HepG2 (cell line): ENCODE measurements around the gene TARDBP. TPM values are rescaled to one million over a fixed set of nuclear protein-coding genes. Genes with fewer than 3 reads are reported as not detected.

Experiments used
- ARNT2 ChIP-seq: sonication (generic); formaldehyde crosslinking; IDR thresholded peaks from 2 replicates; pipeline ENCODE4 v1.8.0; 2022; ENCODE audit warnings: mild to moderate bottlenecking, low read depth, missing genetic modification reagents, moderate library complexity
- CHD2 ChIP-seq: IDR thresholded peaks from 2 replicates; pipeline ENCODE4 v1.6.1; 2011; ENCODE audit warnings: low read depth, low read length, improper control_type of control experiment
- GATAD1 ChIP-seq: IDR thresholded peaks from 2 replicates; pipeline ENCODE4 v1.6.1; 2016; ENCODE audit warnings: missing genetic modification reagents, missing compliant biosample characterization
- HDAC1 ChIP-seq: sonication (generic); formaldehyde crosslinking; IDR thresholded peaks from 2 replicates; pipeline ENCODE4 v1.5.1; 2020; ENCODE audit warnings: mild to moderate bottlenecking, missing genetic modification reagents
- HOXA5 ChIP-seq: sonication (generic); formaldehyde crosslinking; IDR thresholded peaks from 2 replicates; pipeline ENCODE4 v1.4.0; 2020; ENCODE audit warnings: missing genetic modification reagents
- JUND ChIP-seq: sonication (generic); formaldehyde crosslinking; IDR thresholded peaks from 2 replicates; pipeline ENCODE4 v1.8.0; 2022; ENCODE audit warnings: mild to moderate bottlenecking, missing genetic modification reagents
- MXD4 ChIP-seq: IDR thresholded peaks from 2 replicates; pipeline ENCODE4 v1.6.1; 2016; ENCODE audit warnings: mild to moderate bottlenecking, missing biosample characterization, missing genetic modification reagents
- NFAT5 ChIP-seq: sonication (generic); formaldehyde crosslinking; IDR thresholded peaks from 2 replicates; pipeline ENCODE4 v1.4.0; 2020; ENCODE audit warnings: missing genetic modification reagents
- POLR2AphosphoS5 ChIP-seq: IDR thresholded peaks from 2 replicates; pipeline ENCODE4 v1.6.1; 2012; ENCODE audit warnings: low read depth, low read length
- SMAD3 ChIP-seq: sonication (generic); formaldehyde crosslinking; IDR thresholded peaks from 2 replicates; pipeline ENCODE4 v1.4.0; 2020; ENCODE audit warnings: missing genetic modification reagents
- SP2 ChIP-seq: sonication (generic); formaldehyde crosslinking; IDR thresholded peaks from 2 replicates; pipeline ENCODE4 v1.5.1; 2020; ENCODE audit warnings: mild to moderate bottlenecking, missing genetic modification reagents
- WIZ ChIP-seq: sonication (generic); formaldehyde crosslinking; IDR thresholded peaks from 2 replicates; pipeline ENCODE4 v1.5.1; 2020; ENCODE audit warnings: mild to moderate bottlenecking, missing genetic modification reagents
- ZBTB7B ChIP-seq: sonication (generic); formaldehyde crosslinking; IDR thresholded peaks from 2 replicates; pipeline ENCODE4 v1.4.0; 2020; ENCODE audit warnings: missing genetic modification reagents
- ZFP36 ChIP-seq: fragments of 150-350 bp; IDR thresholded peaks from 2 replicates; pipeline ENCODE4 v1.6.1; 2018; ENCODE audit warnings: borderline replicate concordance, low read length, low read depth; ENCODE audit not compliant: partially characterized antibody
- ZMYM4 ChIP-seq: sonication (generic); formaldehyde crosslinking; IDR thresholded peaks from 2 replicates; pipeline ENCODE4 v1.8.1; 2023; ENCODE audit warnings: mild to moderate bottlenecking, missing genetic modification reagents
- ZNF451 ChIP-seq: sonication (generic); formaldehyde crosslinking; IDR thresholded peaks from 2 replicates; pipeline ENCODE4 v1.5.0; 2020; ENCODE audit warnings: mild to moderate bottlenecking, missing genetic modification reagents
- ZNF547 ChIP-seq: sonication (generic); formaldehyde crosslinking; IDR thresholded peaks from 2 replicates; pipeline ENCODE4 v1.5.1; 2020; ENCODE audit warnings: mild to moderate bottlenecking, missing genetic modification reagents
- ZNF713 ChIP-seq: sonication (generic); formaldehyde crosslinking; IDR thresholded peaks from 2 replicates; pipeline ENCODE4 v1.4.0; 2020; ENCODE audit warnings: mild to moderate bottlenecking, missing genetic modification reagents
- ZNF740 ChIP-seq: sonication (generic); formaldehyde crosslinking; IDR thresholded peaks from 2 replicates; pipeline ENCODE4 v1.4.0; 2020; ENCODE audit warnings: missing genetic modification reagents
- ZNF761 ChIP-seq: sonication (generic); formaldehyde crosslinking; conservative IDR thresholded peaks from 2 replicates; pipeline ENCODE4 v1.4.0; 2020; ENCODE audit warnings: mild to moderate bottlenecking, missing genetic modification reagents
- ZNF766 ChIP-seq: sonication (generic); formaldehyde crosslinking; IDR thresholded peaks from 2 replicates; pipeline ENCODE4 v1.5.0; 2020; ENCODE audit warnings: missing genetic modification reagents, borderline replicate concordance
- ZNF777 ChIP-seq: sonication (generic); formaldehyde crosslinking; IDR thresholded peaks from 2 replicates; pipeline ENCODE4 v1.4.0; 2020; ENCODE audit warnings: missing genetic modification reagents
- polyA plus RNA-seq, 8 experiments: library from polyadenylated mRNA; depleted of rRNA in 3 of 8; stranded (reverse) in 7 of 8; unstranded in 1 of 8; fragments of >200 nt; fragmentation: Illumina TruSeq in 4 of 8; extraction: Trizol in 4 of 8; gene quantifications; 2 replicates each; pipeline versions ENCODE4 v1.2.1 to v1.2.3, GENCODE V29; 2011 to 2016; ENCODE audit warnings: low read depth in 4 of 8, missing spikeins in 1 of 8, mixed read lengths in 1 of 8; ENCODE audit not compliant: insufficient read depth in 1 of 8
- total RNA-seq, 5 experiments: library from RNA; depleted of rRNA; stranded (reverse); fragments of >200 nt; fragmentation: Illumina TruSeq; extraction: Trizol; gene quantifications; 2 replicates each; pipeline ENCODE4 v1.2.3, GENCODE V29; 2016; ENCODE audit warnings: low read depth in 1 of 5
- TF ChIP-seq, protein P1 (sequence below): sonication (generic); formaldehyde crosslinking; IDR thresholded peaks from 2 replicates; pipeline ENCODE4 v1.5.0; 2020; ENCODE audit warnings: missing genetic modification reagents, mild to moderate bottlenecking, borderline replicate concordance
- TF ChIP-seq, protein P2 (sequence below): IDR thresholded peaks from 2 replicates; pipeline ENCODE4 v1.6.1; 2016; ENCODE audit warnings: low read depth, borderline replicate concordance

Gene TARDBP
- total and polyA plus RNA-seq, 2 of the 13 experiments (the other 11 are each of a cell fraction or from before 2014, with no cell fraction given): 62.4 to 93.0 TPM

- TF ChIP-seq, protein P1, sequence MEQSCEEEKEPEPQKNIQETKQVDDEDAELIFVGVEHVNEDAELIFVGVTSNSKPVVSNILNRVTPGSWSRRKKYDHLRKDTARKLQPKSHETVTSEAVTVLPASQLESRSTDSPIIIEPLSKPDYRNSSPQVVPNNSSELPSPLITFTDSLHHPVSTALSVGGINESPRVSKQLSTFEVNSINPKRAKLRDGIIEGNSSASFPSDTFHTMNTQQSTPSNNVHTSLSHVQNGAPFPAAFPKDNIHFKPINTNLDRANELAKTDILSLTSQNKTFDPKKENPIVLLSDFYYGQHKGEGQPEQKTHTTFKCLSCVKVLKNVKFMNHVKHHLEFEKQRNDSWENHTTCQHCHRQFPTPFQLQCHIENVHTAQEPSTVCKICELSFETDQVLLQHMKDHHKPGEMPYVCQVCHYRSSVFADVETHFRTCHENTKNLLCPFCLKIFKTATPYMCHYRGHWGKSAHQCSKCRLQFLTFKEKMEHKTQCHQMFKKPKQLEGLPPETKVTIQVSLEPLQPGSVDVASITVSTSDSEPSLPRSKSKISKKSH: 0 out of 2 replicates have a peak, but pooled peaks have one; percentile 16
- TF ChIP-seq CHD2 (0 out of 2 replicates have a peak, but pooled peaks have one; percentile 18), JUND (CRISPR knock-in tag) (0 out of 2 replicates have a peak, but pooled peaks have one; percentile 2), ZNF761 (CRISPR knock-in tag) (0 out of 2 replicates have a peak, but pooled peaks have one; percentile 60), HDAC1 (peak; percentile 53), ZFP36 (no peak), HOXA5 (CRISPR knock-in tag) (peak; percentile 70; the same call in 1 of the 2 replicates), WIZ (CRISPR knock-in tag) (no peak), GATAD1 (peak; percentile 66), ZMYM4 (CRISPR knock-in tag) (no peak), ZNF547 (CRISPR knock-in tag) (0 out of 2 replicates have a peak, but pooled peaks have one; percentile 19), ARNT2 (CRISPR knock-in tag) (no peak), ZNF740 (CRISPR knock-in tag) (peak; percentile 36; the same call in 1 of the 2 replicates), ZNF766 (CRISPR knock-in tag) (0 out of 2 replicates have a peak, but pooled peaks have one; percentile 5), ZNF777 (CRISPR knock-in tag) (peak; percentile 64; the same call in 1 of the 2 replicates), ZNF451 (CRISPR knock-in tag) (0 out of 2 replicates have a peak, but pooled peaks have one; percentile 65), SMAD3 (CRISPR knock-in tag) (no peak), MXD4 (CRISPR knock-in tag) (0 out of 2 replicates have a peak, but pooled peaks have one; percentile 47), ZNF713 (CRISPR knock-in tag) (no peak), SP2 (0 out of 2 replicates have a peak, but pooled peaks have one; percentile 37), NFAT5 (CRISPR knock-in tag) (no peak), POLR2AphosphoS5 (peak; percentile 78), ZBTB7B (CRISPR knock-in tag) (peak; percentile 71)
- TF ChIP-seq, protein P2, sequence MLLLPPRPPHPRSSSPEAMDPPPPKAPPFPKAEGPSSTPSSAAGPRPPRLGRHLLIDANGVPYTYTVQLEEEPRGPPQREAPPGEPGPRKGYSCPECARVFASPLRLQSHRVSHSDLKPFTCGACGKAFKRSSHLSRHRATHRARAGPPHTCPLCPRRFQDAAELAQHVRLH (CRISPR knock-in tag): 0 out of 2 replicates have a peak, but pooled peaks have one; percentile 32
These were observed 34.3 kb downstream of the TARDBP start, which contains the start of gene MASP2 (continued) for GRCh38 chr1:11046625-11047365.
